ENCODE data around the gene AQP1.

The AQP1 gene

GRCh38 chr7:30907527-30908267 is 4.0 kb upstream of the AQP1 start:
- no peak for DNase-seq

- DNase-seq, result no peak
These were observed 3.0 kb upstream of the AQP1 start for GRCh38 chr7:30908681-30909080.

- DNase-seq, result no peak
These were observed 2.2 kb upstream of the AQP1 start for GRCh38 chr7:30909431-30909830.

GRCh38 chr7:30910411-30911073 is 1.1 kb upstream of the AQP1 start:
- no peak for DNase-seq

- DNase-seq, result no peak
These were observed 520 bp upstream of the AQP1 start for GRCh38 chr7:30911133-30911532.

- DNase-seq, result no peak
These were observed 523 bp downstream of the AQP1 start for GRCh38 chr7:30912021-30912730.

GRCh38 chr7:30912731-30912985 is 1.0 kb downstream of the AQP1 start:
- no peak for DNase-seq

- no peak for DNase-seq
These were observed 1.5 kb downstream of the AQP1 start for GRCh38 chr7:30912986-30913811.

- DNase-seq, result no peak
These were observed 2.3 kb downstream of the AQP1 start for GRCh38 chr7:30913821-30914515.

- DNase-seq, result no peak
These were observed 2.9 kb downstream of the AQP1 start for GRCh38 chr7:30914596-30914995.

- no peak for DNase-seq
These were observed 3.5 kb downstream of the AQP1 start for GRCh38 chr7:30915005-30915601.

GRCh38 chr7:30915751-30916150 is 4.1 kb downstream of the AQP1 start:
- no peak for DNase-seq

- DNase-seq, result no peak
These were observed 4.6 kb downstream of the AQP1 start for GRCh38 chr7:30916255-30916654.

GRCh38 chr7:30916767-30917166 is 5.1 kb downstream of the AQP1 start:
- DNase-seq, result no peak

- DNase-seq, result no peak
These were observed 5.7 kb downstream of the AQP1 start for GRCh38 chr7:30917216-30917893.

GRCh38 chr7:30918676-30919075 is 7.0 kb downstream of the AQP1 start:
- DNase-seq, result no peak

GRCh38 chr7:30920021-30920583 is 8.4 kb downstream of the AQP1 start:
- no peak for DNase-seq

- DNase-seq, result no peak
These were observed 9.2 kb downstream of the AQP1 start for GRCh38 chr7:30920584-30921539.

- DNase-seq, result no peak
These were observed 10.1 kb downstream of the AQP1 start for GRCh38 chr7:30921540-30922401.
